IPS-20b (cell line): ENCODE measurements around the gene EXD1.

Experiments used
- H3K27ac ChIP-seq: one replicate; pipeline ENCODE4 v1.5.1; 2013; ENCODE audit warnings: low read length
- H3K27me3 ChIP-seq: 2 replicates; pipeline ENCODE4 v1.6.1; 2013; ENCODE audit warnings: mild to moderate bottlenecking, low read length, inconsistent platforms; ENCODE audit not compliant: insufficient read depth
- H3K36me3 ChIP-seq: 2 replicates; pipeline ENCODE4 v1.6.1; 2013; ENCODE audit warnings: low read depth, mild to moderate bottlenecking, inconsistent platforms, low read length, moderate library complexity; ENCODE audit not compliant: insufficient read depth
- H3K4me1 ChIP-seq: 2 replicates; pipeline ENCODE4 v1.6.1; 2013; ENCODE audit warnings: mild to moderate bottlenecking, control low read depth, inconsistent platforms, low read length, moderate library complexity; ENCODE audit not compliant: insufficient read depth
- H3K4me3 ChIP-seq: 2 replicates; pipeline ENCODE4 v1.5.1; 2013; ENCODE audit warnings: mild to moderate bottlenecking, low read length, inconsistent platforms
- H3K9ac ChIP-seq: 2 replicates; pipeline ENCODE4 v1.6.1; 2013; ENCODE audit warnings: low read depth, mild to moderate bottlenecking, inconsistent platforms, low read length, moderate library complexity
- H3K9me3 ChIP-seq: 2 replicates; pipeline ENCODE4 v1.6.1; 2013; ENCODE audit warnings: mild to moderate bottlenecking, low read depth, low read length, inconsistent platforms; ENCODE audit not compliant: insufficient read depth

The EXD1 gene

GRCh38 chr15:41133454-41133853, 97.1 kb downstream of the EXD1 start:
- Histone ChIP-seq H3K27ac (no peak overlapping the region), H3K9ac (no peak overlapping the region), H3K27me3 (no peaks in the 10 kb centered on the region), H3K9me3 (no peaks in the 10 kb centered on the region; the same call in 1 of the 2 replicates), H3K4me3 (no peak overlapping the region), H3K36me3 (no peaks in the 10 kb centered on the region), H3K4me1 (no peaks in the 10 kb centered on the region)
